K562 (cell line): ENCODE measurements around the gene TLE3. TPM values are rescaled to one million over a fixed set of nuclear protein-coding genes. Genes with fewer than 3 reads are reported as not detected.

Experiments
- IRF9 ChIP-seq: fragments of 450-650 bp; IDR thresholded peaks from 2 replicates; pipeline ENCODE4 v1.6.1; 2016; ENCODE audit warnings: missing biosample characterization, missing genetic modification characterization
- SIX5 ChIP-seq, 2 experiments: IDR thresholded peaks; 2 replicates each; pipeline ENCODE4 v1.6.1; 2011; ENCODE audit warnings: low read length in 2 of 2, borderline replicate concordance in 1 of 2, low read depth in 1 of 2, mild to moderate bottlenecking in 1 of 2, moderate library complexity in 1 of 2; ENCODE audit not compliant: insufficient read depth in 1 of 2
- TBP ChIP-seq: optimal IDR thresholded peaks from 2 replicates; pipeline ENCODE3; 2011; ENCODE audit warnings: low read depth, low read length, improper control_type of control experiment
- ZNF318 ChIP-seq, 2 experiments: fragments of 450-650 bp; IDR thresholded peaks; 2 replicates each; pipeline ENCODE4 v1.6.1; 2016; ENCODE audit warnings: mild to moderate bottlenecking in 2 of 2, borderline replicate concordance in 1 of 2, low read depth in 1 of 2, moderate library complexity in 1 of 2
- ZNF407 ChIP-seq: fragments of 450-650 bp; IDR thresholded peaks from 2 replicates; pipeline ENCODE4 v1.6.1; 2016; ENCODE audit warnings: low read depth
- polyA plus RNA-seq, 8 experiments: library from polyadenylated mRNA; depleted of rRNA in 4 of 8; stranded (reverse) in 5 of 8; unstranded in 3 of 8; fragments of >200 nt; fragmentation: Nextera tagmentation in 2 of 8; fragmentation: Illumina TruSeq in 1 of 8; extraction: Ambion mirVana in 2 of 8; extraction: Trizol in 1 of 8; gene quantifications; 2 replicates each; pipeline versions ENCODE4 v1.2.1 to v1.2.3, GENCODE V29; 2011 to 2014; ENCODE audit warnings: inconsistent platforms in 1 of 8, missing spikeins in 1 of 8
- total RNA-seq, 7 experiments: library from RNA; depleted of rRNA in 6 of 7; stranded (reverse); fragments of >200 nt in 6 of 7; fragmentation: Illumina TruSeq in 2 of 7; extraction: Trizol in 2 of 7; gene quantifications; 2 replicates each; pipeline versions ENCODE4 v1.2.1 to v1.2.3, GENCODE V29; 2011 to 2021; ENCODE audit warnings: low replicate concordance in 1 of 7

TLE3 gene
- total and polyA plus RNA-seq, 9 of the 15 experiments (the other 6 are each of a cell fraction or from before 2014, with no cell fraction given), result 1.5 to 84.2 (median 14.1) TPM

- TF ChIP-seq ZNF318 (IDR thresholded peaks at IDR 0.05; ENCODE audit: borderline replicate concordance in 1 of 2, low read depth in 1 of 2) (no peak), IRF9 (tag) (no peak), TBP (no peak), ZNF407 (no peak), SIX5 (IDR thresholded peaks at IDR 0.05; ENCODE audit: borderline replicate concordance in 1 of 2, insufficient read depth in 1 of 2, low read depth in 1 of 2, low read length in 2 of 2) (no peak)
- TF ChIP-seq, all 486 proteins: peak for 0
These were observed 39.6 kb downstream of the TLE3 start (continued) for GRCh38 chr15:70057931-70058641.
